ENCODE results near the gene CRIP1.

The CRIP1 gene

GRCh38 chr14:105473033-105473676, 13.5 kb upstream of the CRIP1 start:
- no peak overlapping the region for H3K4me3 ChIP-seq (ENCODE audit: low read length, poor library complexity, severe bottlenecking)
- no peaks in the 10 kb centered on the region for H3K27me3 ChIP-seq (ENCODE audit: insufficient read depth, low read length, poor library complexity, severe bottlenecking)
- H3K36me3 ChIP-seq (ENCODE audit: insufficient read depth, low read length), result no peaks in the 10 kb centered on the region; the same call in 1 of the 2 replicates
- peak overlapping the region; percentile 71 for H3K4me2 ChIP-seq (ENCODE audit: low read depth, low read length, poor library complexity, severe bottlenecking)
- no peaks in the 10 kb centered on the region for H3K9me2 ChIP-seq (replicated peaks; ENCODE audit: low read depth, low read length)
- H4K20me1 ChIP-seq (ENCODE audit: insufficient read depth, low read length, poor library complexity, severe bottlenecking), result no peaks in the 10 kb centered on the region
- no peaks in the 10 kb centered on the region for H3K79me2 ChIP-seq (ENCODE audit: insufficient read depth, low read length)
- peaks cover 5% of the 10 kb centered on the region for H3K4me1 ChIP-seq (ENCODE audit: insufficient read depth, low read length, poor library complexity, severe bottlenecking)
- H3F3A ChIP-seq (ENCODE audit: low read depth), result no peaks in the 10 kb centered on the region
- no peak overlapping the region for H2AFZ ChIP-seq (ENCODE audit: low read length)
- H3K9ac ChIP-seq (ENCODE audit: low read depth, low read length, poor library complexity, severe bottlenecking), result no peak overlapping the region
- no peak for TF ChIP-seq EZH2phosphoT487 (IDR thresholded peaks at IDR 0.05; ENCODE audit: borderline replicate concordance)
- TF ChIP-seq CTCF (conservative IDR thresholded peaks at IDR 0.05; ENCODE audit: low read length), result no peak
- H3K9me3 ChIP-seq (ENCODE audit: insufficient read depth, low read depth, low read length), result no peaks in the 10 kb centered on the region

GRCh38 chr14:105473677-105474482, 12.8 kb upstream of the CRIP1 start:
- Histone ChIP-seq H3F3A (ENCODE audit: low read depth) (no peaks in the 10 kb centered on the region), H3K79me2 (ENCODE audit: insufficient read depth, low read length) (no peaks in the 10 kb centered on the region), H2AFZ (ENCODE audit: low read length) (no peak overlapping the region), H3K9me2 (replicated peaks; ENCODE audit: low read depth, low read length) (no peaks in the 10 kb centered on the region), H3K4me1 (ENCODE audit: insufficient read depth, low read length, poor library complexity, severe bottlenecking) (peaks cover 5% of the 10 kb centered on the region), H3K9ac (ENCODE audit: low read depth, low read length, poor library complexity, severe bottlenecking) (no peak overlapping the region), H3K27me3 (ENCODE audit: insufficient read depth, low read length, poor library complexity, severe bottlenecking) (no peaks in the 10 kb centered on the region), H3K4me2 (ENCODE audit: low read depth, low read length, poor library complexity, severe bottlenecking) (peak overlapping the region; percentile 71), H3K9me3 (ENCODE audit: insufficient read depth, low read depth, low read length) (no peaks in the 10 kb centered on the region), H3K36me3 (ENCODE audit: insufficient read depth, low read length) (no peaks in the 10 kb centered on the region), H3K4me3 (ENCODE audit: low read length, poor library complexity, severe bottlenecking) (peak overlapping the region; percentile 66), H4K20me1 (ENCODE audit: insufficient read depth, low read length, poor library complexity, severe bottlenecking) (no peaks in the 10 kb centered on the region)
- TF ChIP-seq EZH2phosphoT487 (IDR thresholded peaks at IDR 0.05; ENCODE audit: borderline replicate concordance) (no peak), CTCF (conservative IDR thresholded peaks at IDR 0.05; ENCODE audit: low read length) (no peak)

- H3K4me2 ChIP-seq (ENCODE audit: low read depth, low read length, poor library complexity, severe bottlenecking), result peak within 1 kb of the TSS; percentile 71
- no peaks in the 10 kb centered on the region for H3K9me3 ChIP-seq (ENCODE audit: insufficient read depth, low read depth, low read length)
- no peak within 1 kb of the TSS for H3K9ac ChIP-seq (ENCODE audit: low read depth, low read length, poor library complexity, severe bottlenecking)
- H3K4me1 ChIP-seq (ENCODE audit: insufficient read depth, low read length, poor library complexity, severe bottlenecking), result peaks cover 5% of the 10 kb centered on the region
- no peaks in the 10 kb centered on the region for H3K9me2 ChIP-seq (replicated peaks; ENCODE audit: low read depth, low read length)
- H4K20me1 ChIP-seq (ENCODE audit: insufficient read depth, low read length, poor library complexity, severe bottlenecking), result no peaks in the 10 kb centered on the region
- no peaks in the 10 kb centered on the region for H3F3A ChIP-seq (ENCODE audit: low read depth)
- H3K79me2 ChIP-seq (ENCODE audit: insufficient read depth, low read length), result no peaks in the 10 kb centered on the region
- no peak within 1 kb of the TSS for H2AFZ ChIP-seq (ENCODE audit: low read length)
- peak within 1 kb of the TSS; percentile 66 for H3K4me3 ChIP-seq (ENCODE audit: low read length, poor library complexity, severe bottlenecking)
- H3K27me3 ChIP-seq (ENCODE audit: insufficient read depth, low read length, poor library complexity, severe bottlenecking), result no peaks in the 10 kb centered on the region
- no peaks in the 10 kb centered on the region for H3K36me3 ChIP-seq (ENCODE audit: insufficient read depth, low read length)
- no peak for TF ChIP-seq CTCF (conservative IDR thresholded peaks at IDR 0.05; ENCODE audit: low read length)
- TF ChIP-seq EZH2phosphoT487 (IDR thresholded peaks at IDR 0.05; ENCODE audit: borderline replicate concordance), result no peak
Measured at GRCh38 chr14:105474483-105475268, 12.0 kb upstream of the CRIP1 start, which contains the start of gene CRIP2. Gene CRIP2, plus strand, starts transcription at chr14:105474821. Its CDS starts 42 bp downstream, at chr14:105474863.
